ENCODE data around the gene ATP1A2. TPM values are rescaled to one million over a fixed set of nuclear protein-coding genes. Genes with fewer than 3 reads are reported as not detected.

The ATP1A2 gene
- total RNA-seq, 1 donor from 2014 or later = 11.0 TPM

- Histone ChIP-seq H3K27ac (no peak overlapping the region), H3K4me3 (no peak overlapping the region), H3K4me1 (no peaks in the 10 kb centered on the region), H3K9me3 (no peaks in the 10 kb centered on the region), H3K36me3 (no peaks in the 10 kb centered on the region), H3K27me3 (no peaks in the 10 kb centered on the region)
- intact Hi-C loops (cut with DNase I) = no loop called here
- TF ChIP-seq, protein P1, sequence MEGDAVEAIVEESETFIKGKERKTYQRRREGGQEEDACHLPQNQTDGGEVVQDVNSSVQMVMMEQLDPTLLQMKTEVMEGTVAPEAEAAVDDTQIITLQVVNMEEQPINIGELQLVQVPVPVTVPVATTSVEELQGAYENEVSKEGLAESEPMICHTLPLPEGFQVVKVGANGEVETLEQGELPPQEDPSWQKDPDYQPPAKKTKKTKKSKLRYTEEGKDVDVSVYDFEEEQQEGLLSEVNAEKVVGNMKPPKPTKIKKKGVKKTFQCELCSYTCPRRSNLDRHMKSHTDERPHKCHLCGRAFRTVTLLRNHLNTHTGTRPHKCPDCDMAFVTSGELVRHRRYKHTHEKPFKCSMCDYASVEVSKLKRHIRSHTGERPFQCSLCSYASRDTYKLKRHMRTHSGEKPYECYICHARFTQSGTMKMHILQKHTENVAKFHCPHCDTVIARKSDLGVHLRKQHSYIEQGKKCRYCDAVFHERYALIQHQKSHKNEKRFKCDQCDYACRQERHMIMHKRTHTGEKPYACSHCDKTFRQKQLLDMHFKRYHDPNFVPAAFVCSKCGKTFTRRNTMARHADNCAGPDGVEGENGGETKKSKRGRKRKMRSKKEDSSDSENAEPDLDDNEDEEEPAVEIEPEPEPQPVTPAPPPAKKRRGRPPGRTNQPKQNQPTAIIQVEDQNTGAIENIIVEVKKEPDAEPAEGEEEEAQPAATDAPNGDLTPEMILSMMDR (IDR thresholded peaks at IDR 0.05) = no peak
- TF ChIP-seq POLR2AphosphoS5 (IDR thresholded peaks at IDR 0.05; ENCODE audit: insufficient read depth in 1 of 2, low read depth in 1 of 2) = no peak
- no peak for TF ChIP-seq POLR2A (IDR thresholded peaks at IDR 0.05)
- no peak for DNase-seq (ENCODE audit: extremely low spot score in 2 of 2)
Observed at GRCh38 chr1:160127865-160128523, 12.4 kb downstream of the ATP1A2 start.

GRCh38 chr1:160128636-160129035, 13.1 kb downstream of the ATP1A2 start:
- H3K4me3 ChIP-seq = no peak overlapping the region
- no peaks in the 10 kb centered on the region for H3K9me3 ChIP-seq
- H3K27ac ChIP-seq = no peak overlapping the region
- intact Hi-C loops (cut with DNase I) = no loop called here
- H3K4me1 ChIP-seq = no peaks in the 10 kb centered on the region
- TF ChIP-seq, protein P1 (IDR thresholded peaks at IDR 0.05) = no peak
- no peak for TF ChIP-seq POLR2AphosphoS5 (IDR thresholded peaks at IDR 0.05; ENCODE audit: insufficient read depth in 1 of 2, low read depth in 1 of 2)
- TF ChIP-seq POLR2A (IDR thresholded peaks at IDR 0.05) = no peak
- no peak for DNase-seq (ENCODE audit: extremely low spot score in 2 of 2)
- H3K36me3 ChIP-seq = no peaks in the 10 kb centered on the region
- no peaks in the 10 kb centered on the region for H3K27me3 ChIP-seq

DNA sequence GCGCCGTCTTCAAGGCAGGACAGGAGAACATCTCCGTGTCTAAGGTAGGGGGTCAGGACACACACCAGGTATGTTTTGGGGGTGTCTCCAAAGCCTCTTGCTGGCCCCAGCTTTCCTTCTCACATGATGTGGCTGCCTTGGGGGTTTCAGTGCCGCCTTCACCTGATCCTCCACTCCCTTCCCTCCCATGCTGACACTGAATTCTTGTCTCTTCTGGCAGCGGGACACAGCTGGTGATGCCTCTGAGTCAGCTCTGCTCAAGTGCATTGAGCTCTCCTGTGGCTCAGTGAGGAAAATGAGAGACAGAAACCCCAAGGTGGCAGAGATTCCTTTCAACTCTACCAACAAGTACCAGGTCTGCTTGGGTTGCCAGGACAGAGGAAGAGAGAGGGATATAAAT, 13.5 kb downstream of the ATP1A2 start:
- no peaks in the 10 kb centered on the region for H3K9me3 ChIP-seq
- H3K36me3 ChIP-seq = no peaks in the 10 kb centered on the region
- no peak overlapping the region for H3K27ac ChIP-seq
- no peak for TF ChIP-seq POLR2AphosphoS5 (IDR thresholded peaks at IDR 0.05; ENCODE audit: insufficient read depth in 1 of 2, low read depth in 1 of 2)
- TF ChIP-seq, protein P1 (IDR thresholded peaks at IDR 0.05) = no peak
- TF ChIP-seq POLR2A (IDR thresholded peaks at IDR 0.05) = no peak
- intact Hi-C loops (cut with DNase I) = no loop called here
- no peaks in the 10 kb centered on the region for H3K27me3 ChIP-seq
- H3K4me1 ChIP-seq = no peaks in the 10 kb centered on the region
- H3K4me3 ChIP-seq = no peak overlapping the region
- no peak for DNase-seq (ENCODE audit: extremely low spot score in 2 of 2)

GRCh38 chr1:160129558-160129957, 14.0 kb downstream of the ATP1A2 start:
- no peak for DNase-seq (ENCODE audit: extremely low spot score in 2 of 2)
- intact Hi-C loops (cut with DNase I) = no loop called here
- TF ChIP-seq POLR2AphosphoS5 (IDR thresholded peaks at IDR 0.05; ENCODE audit: insufficient read depth in 1 of 2, low read depth in 1 of 2) = no peak
- no peak for TF ChIP-seq POLR2A (IDR thresholded peaks at IDR 0.05)
- TF ChIP-seq, protein P1 (IDR thresholded peaks at IDR 0.05) = no peak
- H3K36me3 ChIP-seq = no peaks in the 10 kb centered on the region
- no peaks in the 10 kb centered on the region for H3K4me1 ChIP-seq
- no peaks in the 10 kb centered on the region for H3K9me3 ChIP-seq
- no peak overlapping the region for H3K4me3 ChIP-seq
- H3K27ac ChIP-seq = no peak overlapping the region
- no peaks in the 10 kb centered on the region for H3K27me3 ChIP-seq

DNA sequence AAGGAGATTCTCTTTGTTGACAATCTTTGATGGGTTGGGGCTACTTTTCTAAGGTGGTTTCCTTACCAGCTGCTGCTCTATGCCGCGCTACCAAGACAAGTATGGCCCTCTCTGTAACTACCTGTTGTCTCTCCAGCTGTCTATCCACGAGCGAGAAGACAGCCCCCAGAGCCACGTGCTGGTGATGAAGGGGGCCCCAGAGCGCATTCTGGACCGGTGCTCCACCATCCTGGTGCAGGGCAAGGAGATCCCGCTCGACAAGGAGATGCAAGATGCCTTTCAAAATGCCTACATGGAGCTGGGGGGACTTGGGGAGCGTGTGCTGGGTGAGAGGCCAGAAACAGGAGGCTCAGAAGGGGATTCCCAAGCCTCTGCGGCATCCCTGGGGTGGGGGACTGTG, 14.4 kb downstream of the ATP1A2 start:
- H3K4me3 ChIP-seq = no peak overlapping the region
- no peaks in the 10 kb centered on the region for H3K36me3 ChIP-seq
- no peaks in the 10 kb centered on the region for H3K4me1 ChIP-seq
- no peaks in the 10 kb centered on the region for H3K9me3 ChIP-seq
- intact Hi-C loops (cut with DNase I) = no loop called here
- no peak overlapping the region for H3K27ac ChIP-seq
- no peak for DNase-seq (ENCODE audit: extremely low spot score in 2 of 2)
- TF ChIP-seq POLR2A (IDR thresholded peaks at IDR 0.05) (no peak), POLR2AphosphoS5 (IDR thresholded peaks at IDR 0.05; ENCODE audit: insufficient read depth in 1 of 2, low read depth in 1 of 2) (no peak)
- TF ChIP-seq, protein P1 (IDR thresholded peaks at IDR 0.05) = no peak
- no peaks in the 10 kb centered on the region for H3K27me3 ChIP-seq

Data from vagina (tissue), 2 donors.